Colonic mucosa (tissue), 4 donors: ENCODE data around the gene HPD. TPM values are rescaled to one million over a fixed set of nuclear protein-coding genes. Genes with fewer than 3 reads are reported as not detected.
"Not testable (repeated sequence)": the region's sequence is repeated elsewhere in the genome, so short reads cannot be mapped to it uniquely, and the experiment has no call there.

ENCODE experiments used
- DNase-seq: peaks from one replicate; pipeline ENCODE4 v3.0.0-alpha.2; 2020
- H3K27ac ChIP-seq: fragments of 200-600 bp; one replicate; pipeline ENCODE4 v1.8.0; 2021
- H3K27me3 ChIP-seq: fragments of 200-600 bp; one replicate; pipeline ENCODE4 v1.8.0; 2021
- H3K36me3 ChIP-seq: fragments of 200-600 bp; one replicate; pipeline ENCODE4 v1.8.0; 2021
- H3K4me1 ChIP-seq: fragments of 200-600 bp; one replicate; pipeline ENCODE4 v1.8.0; 2021; ENCODE audit warnings: mild to moderate bottlenecking
- H3K4me3 ChIP-seq: fragments of 200-600 bp; one replicate; pipeline ENCODE4 v1.8.0; 2021
- H3K9ac ChIP-seq, 2 donors: one replicate each; pipeline ENCODE4 v1.7.0; 2013; ENCODE audit warnings: control low read depth in 2 of 2, low read depth in 2 of 2, low read length in 2 of 2
- H3K9me3 ChIP-seq: fragments of 200-600 bp; one replicate; pipeline ENCODE4 v1.8.0; 2021
- intact Hi-C: fragments of 100-400 bp; cut with DNase I; formaldehyde crosslinking; loops from one replicate; pipeline ENCODE4 v1.14.1; 2022
- total RNA-seq, 2 donors: library from RNA; stranded (reverse); fragmentation: NEBNext Ultra II Directional in 1 of 2; extraction: Animal tissue kit (Norgen Biotek cat#: 25700) in 1 of 2; gene quantifications; one replicate each; pipeline ENCODE4 v1.2.1, GENCODE V29; 2021
- TF ChIP-seq, protein P1 (sequence below): fragments of 200-600 bp; IDR thresholded peaks from one replicate; pipeline ENCODE4 v1.8.0; 2022; ENCODE audit warnings: antibody characterized with exemption, mild to moderate bottlenecking
- donor health status: healthy.
- donor health status: DM: no; HTN: no; CAD: no.
- donor health status: DM: no; HTN: no; CAD: no.

Gene HPD
- total RNA-seq, 2 donors from 2014 or later = 0.27 to 0.91 TPM

DNA sequence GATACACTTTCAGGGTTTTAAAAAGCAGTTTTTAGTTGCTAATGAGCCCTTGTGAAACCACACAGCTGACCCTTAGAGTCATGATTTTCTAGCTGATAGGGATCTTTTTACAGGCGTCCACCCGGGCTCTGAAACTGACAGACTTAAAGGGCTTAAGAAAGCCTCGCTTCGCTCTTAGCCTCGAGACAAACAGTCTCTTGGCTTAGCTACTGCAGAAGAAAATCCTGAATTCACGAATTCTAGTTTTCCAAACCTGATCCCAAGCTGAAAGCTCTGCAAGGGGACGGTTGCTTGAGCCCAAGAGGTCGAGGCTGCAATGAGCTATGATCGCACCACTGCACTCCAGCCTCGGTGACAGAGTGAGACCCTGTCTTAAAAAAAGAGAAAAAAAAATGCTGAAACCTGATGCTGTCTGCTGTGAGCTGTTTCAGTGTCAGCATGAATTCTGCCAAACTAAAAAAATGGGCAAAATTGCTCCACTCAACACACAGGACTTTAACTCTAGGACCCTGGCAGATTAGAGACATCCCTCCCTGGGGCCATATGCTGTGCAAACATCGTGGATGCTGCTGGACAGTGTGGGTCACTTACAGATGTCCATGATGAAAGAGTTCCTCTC is 3.1 kb upstream of the HPD start:
- H3K4me3 ChIP-seq = no peak overlapping the region
- intact Hi-C loops = no loop called here
- H3K36me3 ChIP-seq = no peaks in the 10 kb centered on the region
- no peaks in the 10 kb centered on the region for H3K27me3 ChIP-seq
- H3K9ac ChIP-seq = no peak overlapping the region
- TF ChIP-seq, protein P1, sequence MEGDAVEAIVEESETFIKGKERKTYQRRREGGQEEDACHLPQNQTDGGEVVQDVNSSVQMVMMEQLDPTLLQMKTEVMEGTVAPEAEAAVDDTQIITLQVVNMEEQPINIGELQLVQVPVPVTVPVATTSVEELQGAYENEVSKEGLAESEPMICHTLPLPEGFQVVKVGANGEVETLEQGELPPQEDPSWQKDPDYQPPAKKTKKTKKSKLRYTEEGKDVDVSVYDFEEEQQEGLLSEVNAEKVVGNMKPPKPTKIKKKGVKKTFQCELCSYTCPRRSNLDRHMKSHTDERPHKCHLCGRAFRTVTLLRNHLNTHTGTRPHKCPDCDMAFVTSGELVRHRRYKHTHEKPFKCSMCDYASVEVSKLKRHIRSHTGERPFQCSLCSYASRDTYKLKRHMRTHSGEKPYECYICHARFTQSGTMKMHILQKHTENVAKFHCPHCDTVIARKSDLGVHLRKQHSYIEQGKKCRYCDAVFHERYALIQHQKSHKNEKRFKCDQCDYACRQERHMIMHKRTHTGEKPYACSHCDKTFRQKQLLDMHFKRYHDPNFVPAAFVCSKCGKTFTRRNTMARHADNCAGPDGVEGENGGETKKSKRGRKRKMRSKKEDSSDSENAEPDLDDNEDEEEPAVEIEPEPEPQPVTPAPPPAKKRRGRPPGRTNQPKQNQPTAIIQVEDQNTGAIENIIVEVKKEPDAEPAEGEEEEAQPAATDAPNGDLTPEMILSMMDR = no peak
- no peak for DNase-seq
- H3K27ac ChIP-seq = no peak overlapping the region
- H3K9me3 ChIP-seq = no peaks in the 10 kb centered on the region
- H3K4me1 ChIP-seq = no peaks in the 10 kb centered on the region

DNA sequence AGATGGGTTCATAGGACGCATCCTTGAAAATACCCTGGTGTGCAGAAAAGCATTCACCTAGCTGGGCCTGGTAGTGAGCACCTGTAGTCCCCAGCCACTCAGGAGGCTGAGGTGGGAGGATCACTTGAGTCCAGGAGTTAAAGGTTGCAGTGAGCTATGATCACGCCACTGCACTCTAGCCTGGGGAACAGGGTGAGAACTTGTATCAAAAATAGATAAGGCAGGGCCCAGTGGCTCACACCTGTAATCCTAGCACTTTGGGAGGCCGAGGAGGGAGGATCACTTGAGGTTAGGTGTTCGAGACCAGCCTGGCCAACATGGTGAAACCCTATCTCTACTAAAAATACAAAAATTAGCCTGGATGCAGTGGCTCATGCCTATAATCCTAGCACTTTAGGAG is 2.0 kb upstream of the HPD start:
- H3K27me3 ChIP-seq, intact Hi-C loops, DNase-seq, H3K36me3 ChIP-seq, H3K9me3 ChIP-seq, H3K27ac ChIP-seq, H3K4me3 ChIP-seq, H3K4me1 ChIP-seq, H3K9ac ChIP-seq: not testable (repeated sequence)

GRCh38 chr12:121860257-121860656 is 1.6 kb upstream of the HPD start:
- no peak for DNase-seq
- Histone ChIP-seq H3K27ac (no peak overlapping the region), H3K27me3 (no peaks in the 10 kb centered on the region), H3K36me3 (no peaks in the 10 kb centered on the region), H3K9me3 (no peaks in the 10 kb centered on the region), H3K4me1 (no peaks in the 10 kb centered on the region), H3K4me3 (no peak overlapping the region), H3K9ac (no peak overlapping the region)
- TF ChIP-seq, protein P1 = no peak
- intact Hi-C loops = no loop called here

DNA sequence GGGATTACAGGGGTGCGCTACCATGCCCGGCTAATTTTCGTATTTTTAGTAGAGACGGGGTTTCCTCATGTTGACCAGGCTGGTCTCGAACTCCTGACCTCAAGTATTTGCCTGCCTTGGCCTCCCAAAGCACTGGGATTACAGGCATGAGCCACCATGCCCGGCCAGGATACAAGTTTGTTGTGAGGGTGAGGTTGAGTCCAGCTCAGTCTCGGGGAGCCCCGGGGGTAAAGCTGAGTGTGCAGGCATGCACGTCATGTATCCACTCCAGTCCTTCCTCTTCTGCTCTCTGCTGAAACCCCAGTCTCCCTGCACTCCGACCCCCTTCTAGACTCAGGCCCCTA is 369 bp downstream of the HPD start:
- Histone ChIP-seq H3K36me3 (no peaks in the 10 kb centered on the region), H3K9ac (peak overlapping the region in 1 of 2 donors; percentile 9), H3K4me1 (no peaks in the 10 kb centered on the region), H3K9me3 (no peaks in the 10 kb centered on the region), H3K27ac (peak overlapping the region; percentile 27), H3K4me3 (no peak overlapping the region), H3K27me3 (no peaks in the 10 kb centered on the region)
- intact Hi-C loops = no loop called here
- TF ChIP-seq, protein P1 = no peak
- DNase-seq = no peak

- H3K9ac ChIP-seq = no peak overlapping the region
- no peaks in the 10 kb centered on the region for H3K36me3 ChIP-seq
- TF ChIP-seq, protein P1 = no peak
These were observed 1.1 kb downstream of the HPD start for GRCh38 chr12:121857322-121858246.

GRCh38 chr12:121852392-121852791 is 6.3 kb downstream of the HPD start:
- H3K27me3 ChIP-seq, intact Hi-C loops, DNase-seq, H3K9ac ChIP-seq, H3K27ac ChIP-seq, H3K9me3 ChIP-seq, H3K4me1 ChIP-seq, H3K4me3 ChIP-seq, H3K36me3 ChIP-seq: not testable (repeated sequence)

More at GRCh38 chr12:121857322-121858246, 1.1 kb downstream of the HPD start:
- H3K27ac ChIP-seq = no peak overlapping the region
- H3K4me1 ChIP-seq = no peaks in the 10 kb centered on the region
- intact Hi-C loops = no loop called here
- H3K4me3 ChIP-seq = no peak overlapping the region
- no peaks in the 10 kb centered on the region for H3K27me3 ChIP-seq
- DNase-seq = no peak
- H3K9me3 ChIP-seq = no peaks in the 10 kb centered on the region
